Measurements from ENCODE around the gene NKD2. TPM values are rescaled to one million over a fixed set of nuclear protein-coding genes. Genes with fewer than 3 reads are reported as not detected.

Gene NKD2
- total RNA-seq, 1 donor from 2014 or later: 0.41 TPM

DNA sequence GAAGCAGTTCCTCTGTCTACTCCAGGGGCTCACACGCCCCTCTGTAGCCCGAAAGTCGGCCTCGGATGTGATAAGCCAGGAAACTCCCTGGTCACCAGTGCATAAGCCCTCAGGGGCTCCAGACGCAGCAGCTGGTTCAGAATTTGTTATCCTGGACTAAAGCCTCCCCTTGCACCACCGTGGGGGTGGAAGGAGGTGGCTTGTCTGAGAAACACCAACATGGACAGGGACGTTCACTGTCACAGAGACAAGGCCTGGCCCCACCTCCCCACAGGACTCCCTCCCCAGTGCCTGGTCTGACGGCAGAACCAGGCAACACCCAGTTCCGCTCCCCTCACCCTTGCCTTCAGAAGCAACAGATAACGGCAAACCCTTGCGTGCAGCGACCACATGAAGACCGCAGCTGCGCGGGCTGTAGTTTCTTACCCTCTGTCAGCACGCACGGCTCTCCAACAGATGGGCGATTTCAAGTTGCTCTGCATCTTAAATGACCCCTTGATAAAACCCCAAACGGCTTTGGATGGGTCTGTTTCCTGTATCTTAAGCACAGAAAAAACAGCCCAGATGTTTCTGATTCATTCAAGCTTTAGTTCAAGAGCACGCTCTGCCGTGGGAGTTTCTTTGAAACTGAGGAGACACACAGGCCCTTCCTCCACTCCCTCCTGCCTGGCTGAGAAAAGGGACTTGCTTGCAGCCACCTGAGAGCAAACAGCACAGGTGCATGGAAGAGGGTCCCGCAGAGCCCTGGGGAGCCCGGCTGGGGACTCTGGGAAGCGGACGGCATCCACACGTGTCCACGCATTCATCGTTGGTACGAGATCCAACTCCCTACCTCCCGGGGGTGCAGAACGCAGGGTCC, 44.7 kb upstream of the NKD2 start:
- H3K27ac Mint-ChIP-seq (ENCODE audit: unreplicated experiment): no peak overlapping the region

DNA sequence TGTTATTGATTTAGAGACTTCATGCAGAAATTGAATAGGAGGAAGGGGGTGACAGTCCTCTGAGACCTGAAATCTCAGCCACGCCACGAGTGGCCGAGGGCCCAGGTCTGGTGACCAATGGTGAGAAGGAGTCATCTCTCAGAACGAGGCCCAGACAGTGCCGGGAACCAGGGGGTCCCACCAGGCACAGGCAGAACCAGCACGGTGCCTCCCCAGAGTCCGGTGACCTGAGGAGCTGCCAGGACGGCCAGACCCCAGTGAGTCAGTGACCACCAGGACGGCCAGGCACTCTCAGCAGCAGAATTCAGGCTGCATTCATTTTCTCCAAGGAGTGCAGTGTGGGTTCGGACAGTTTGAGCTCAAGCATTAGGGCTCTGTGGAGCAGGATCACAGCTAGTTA, 43.8 kb upstream of the NKD2 start:
- H3K36me3 Mint-ChIP-seq (ENCODE audit: low read depth, unreplicated experiment): no peaks in the 10 kb centered on the region
- Histone ChIP-seq H3K4me2 (ENCODE audit: low read length) (no peak overlapping the region), H3K79me2 (ENCODE audit: insufficient read depth, low read length) (no peaks in the 10 kb centered on the region), H4K20me1 (ENCODE audit: insufficient read depth, low read length) (peaks cover 3% of the 10 kb centered on the region), H3K4me1 (ENCODE audit: insufficient read depth, low read length) (peaks cover 2% of the 10 kb centered on the region), H3K9ac (ENCODE audit: low read length) (no peak overlapping the region), H3K9me3 (ENCODE audit: insufficient read depth, low read depth, low read length) (no peaks in the 10 kb centered on the region), H3K27ac (ENCODE audit: low read depth, low read length) (no peak overlapping the region), H3K4me3 (ENCODE audit: insufficient read depth, low read depth, low read length) (no peak overlapping the region), H2AFZ (ENCODE audit: low read depth, low read length) (no peak overlapping the region), H3K27me3 (ENCODE audit: insufficient read depth, low read length) (peaks cover 80% of the 10 kb centered on the region), H3K36me3 (ENCODE audit: insufficient read depth, low read length) (no peaks in the 10 kb centered on the region)
- H3K27ac Mint-ChIP-seq (ENCODE audit: unreplicated experiment): no peak overlapping the region
- H3K9me3 Mint-ChIP-seq (ENCODE audit: unreplicated experiment): peaks cover 3% of the 10 kb centered on the region
- FAIRE-seq: no peak
- H3K4me3 Mint-ChIP-seq (ENCODE audit: unreplicated experiment): no peak overlapping the region
- TF ChIP-seq, protein P1, sequence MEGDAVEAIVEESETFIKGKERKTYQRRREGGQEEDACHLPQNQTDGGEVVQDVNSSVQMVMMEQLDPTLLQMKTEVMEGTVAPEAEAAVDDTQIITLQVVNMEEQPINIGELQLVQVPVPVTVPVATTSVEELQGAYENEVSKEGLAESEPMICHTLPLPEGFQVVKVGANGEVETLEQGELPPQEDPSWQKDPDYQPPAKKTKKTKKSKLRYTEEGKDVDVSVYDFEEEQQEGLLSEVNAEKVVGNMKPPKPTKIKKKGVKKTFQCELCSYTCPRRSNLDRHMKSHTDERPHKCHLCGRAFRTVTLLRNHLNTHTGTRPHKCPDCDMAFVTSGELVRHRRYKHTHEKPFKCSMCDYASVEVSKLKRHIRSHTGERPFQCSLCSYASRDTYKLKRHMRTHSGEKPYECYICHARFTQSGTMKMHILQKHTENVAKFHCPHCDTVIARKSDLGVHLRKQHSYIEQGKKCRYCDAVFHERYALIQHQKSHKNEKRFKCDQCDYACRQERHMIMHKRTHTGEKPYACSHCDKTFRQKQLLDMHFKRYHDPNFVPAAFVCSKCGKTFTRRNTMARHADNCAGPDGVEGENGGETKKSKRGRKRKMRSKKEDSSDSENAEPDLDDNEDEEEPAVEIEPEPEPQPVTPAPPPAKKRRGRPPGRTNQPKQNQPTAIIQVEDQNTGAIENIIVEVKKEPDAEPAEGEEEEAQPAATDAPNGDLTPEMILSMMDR (IDR thresholded peaks at IDR 0.05; ENCODE audit: insufficient read depth, low read depth, low read length): no peak
- TF ChIP-seq EZH2 (IDR thresholded peaks at IDR 0.05; ENCODE audit: insufficient read depth, low read length): no peak
- DNase-seq (ENCODE audit: low read depth): no peak
- peaks cover 7% of the 10 kb centered on the region for H3K4me1 Mint-ChIP-seq (ENCODE audit: low read depth, unreplicated experiment)
- H3K27me3 Mint-ChIP-seq (ENCODE audit: low read depth, unreplicated experiment): peaks cover 85% of the 10 kb centered on the region

More for the DNA sequence above, 44.7 kb upstream of the NKD2 start:
- Mint-ChIP-seq H3K4me3 (ENCODE audit: unreplicated experiment) (no peak overlapping the region), H3K27me3 (ENCODE audit: low read depth, unreplicated experiment) (peaks cover 78% of the 10 kb centered on the region), H3K36me3 (ENCODE audit: low read depth, unreplicated experiment) (no peaks in the 10 kb centered on the region), H3K9me3 (ENCODE audit: unreplicated experiment) (no peaks in the 10 kb centered on the region), H3K4me1 (ENCODE audit: low read depth, unreplicated experiment) (peaks cover 5% of the 10 kb centered on the region)
- FAIRE-seq: no peak
- no peak overlapping the region for H3K27ac ChIP-seq (ENCODE audit: low read depth, low read length)
- peaks cover 4% of the 10 kb centered on the region for H4K20me1 ChIP-seq (ENCODE audit: insufficient read depth, low read length)
- no peak overlapping the region for H3K9ac ChIP-seq (ENCODE audit: low read length)
- no peak overlapping the region for H3K4me2 ChIP-seq (ENCODE audit: low read length)
- TF ChIP-seq EZH2 (IDR thresholded peaks at IDR 0.05; ENCODE audit: insufficient read depth, low read length): no peak
- TF ChIP-seq, protein P1 (IDR thresholded peaks at IDR 0.05; ENCODE audit: insufficient read depth, low read depth, low read length): no peak
- no peaks in the 10 kb centered on the region for H3K9me3 ChIP-seq (ENCODE audit: insufficient read depth, low read depth, low read length)
- no peaks in the 10 kb centered on the region for H3K79me2 ChIP-seq (ENCODE audit: insufficient read depth, low read length)
- peak; percentile 49 for DNase-seq (ENCODE audit: low read depth)
- H3K27me3 ChIP-seq (ENCODE audit: insufficient read depth, low read length): peaks cover 71% of the 10 kb centered on the region
- no peak overlapping the region for H3K4me3 ChIP-seq (ENCODE audit: insufficient read depth, low read depth, low read length)
- H3K36me3 ChIP-seq (ENCODE audit: insufficient read depth, low read length): no peaks in the 10 kb centered on the region
- no peak overlapping the region for H2AFZ ChIP-seq (ENCODE audit: low read depth, low read length)
- peaks cover 2% of the 10 kb centered on the region for H3K4me1 ChIP-seq (ENCODE audit: insufficient read depth, low read length)

Data from astrocyte (in vitro differentiated cells and primary cell).